GM12878 (cell line): Measurements from ENCODE around the gene RER1. TPM values are rescaled to one million over a fixed set of nuclear protein-coding genes. Genes with fewer than 3 reads are reported as not detected.

ENCODE experiments used
- ATAC-seq: fragments of 200-7000 bp; cut with Tn5 transposase; 3 replicates; pipeline ENCODE4 v1.9.1; 2020; ENCODE audit warnings: mild to moderate bottlenecking, moderate library complexity
- BruUV-seq: library from RNA; stranded (reverse); fragments of 400-500 nt; replicated peaks from 2 replicates; lab custom pipeline; 2021; lab: Mats Ljungman, UMichigan
- CTCF ChIA-PET: fragments of 300-600 bp; sonication (Branson Sonifier 250); formaldehyde crosslinking; extraction: SDS; loops from one replicate; lab custom pipeline; 2021; ENCODE audit warnings: inconsistent platforms; lab: Yijun Ruan, JAX
- POLR2A ChIA-PET: fragments of 350-600 bp; formaldehyde crosslinking; extraction: SDS; loops from one replicate; lab custom pipeline; 2021; ENCODE audit warnings: inconsistent platforms; lab: Charles Lee
- RAD21 ChIA-PET: fragments of 300-600 bp; sonication (Branson Sonifier 250); formaldehyde crosslinking; loops from one replicate; lab custom pipeline; 2023; ENCODE audit warnings: antibody characterized with exemption; ENCODE audit not compliant: unreplicated experiment; lab: Charles Lee
- SMC1A ChIA-PET: fragments of 300-600 bp; sonication (Branson Sonifier 250); formaldehyde crosslinking; loops from one replicate; lab custom pipeline; 2023; ENCODE audit not compliant: unreplicated experiment, uncharacterized antibody; lab: Charles Lee
- DNase-seq: peaks from one replicate; pipeline ENCODE4 v3.0.0-alpha.2; 2011; ENCODE audit warnings: low read depth, low spot score
- FAIRE-seq: peaks from 3 replicates; lab custom pipeline; 2011; peaks lifted over from hg19 to GRCh38; lab: Jason Lieb, UNC
- H2AFZ ChIP-seq: 2 replicates; pipeline ENCODE4 v1.6.0; 2011; ENCODE audit warnings: low read depth, low read length, control low read depth; ENCODE audit not compliant: control insufficient read depth
- H3K27ac ChIP-seq: 2 replicates; pipeline ENCODE4 v1.5.1; 2011; ENCODE audit warnings: control low read depth; ENCODE audit not compliant: control insufficient read depth, insufficient read depth
- H3K27me3 ChIP-seq, 2 experiments: replicated peaks in 1 of 2; 2 replicates each; pipeline versions ENCODE4 v1.6.0 to v1.6.1; 2011; ENCODE audit warnings: low read length in 1 of 2; ENCODE audit not compliant: control insufficient read depth in 2 of 2, insufficient read depth in 2 of 2
- H3K36me3 ChIP-seq, 2 experiments: 2 replicates each; pipeline ENCODE4 v1.5.1; 2011; ENCODE audit warnings: low read length in 1 of 2; ENCODE audit not compliant: control insufficient read depth in 2 of 2, insufficient read depth in 2 of 2
- H3K4me1 ChIP-seq: 2 replicates; pipeline ENCODE4 v1.6.1; 2011; ENCODE audit warnings: mild to moderate bottlenecking, low read length, moderate library complexity, mixed read lengths; ENCODE audit not compliant: control insufficient read depth, insufficient read depth
- H3K4me2 ChIP-seq: 2 replicates; pipeline ENCODE4 v1.6.0; 2011; ENCODE audit warnings: control low read depth; ENCODE audit not compliant: control insufficient read depth, insufficient read depth
- H3K4me3 ChIP-seq: fragments of 200-600 bp; sonication (generic); 2 replicates; pipeline ENCODE4 v1.5.1; 2016
- H3K79me2 ChIP-seq: 2 replicates; pipeline ENCODE4 v1.6.0; 2011; ENCODE audit warnings: low read length; ENCODE audit not compliant: control insufficient read depth, insufficient read depth
- H3K9ac ChIP-seq: 2 replicates; pipeline ENCODE4 v1.8.0; 2011; ENCODE audit warnings: low read length, control low read depth, mixed read lengths; ENCODE audit not compliant: control insufficient read depth, insufficient read depth
- H3K9me3 ChIP-seq: replicated peaks from 3 replicates; pipeline ENCODE4 v1.5.1; 2011; ENCODE audit warnings: mild to moderate bottlenecking, low read length; ENCODE audit not compliant: control insufficient read depth, insufficient read depth
- H4K20me1 ChIP-seq: 2 replicates; pipeline ENCODE4 v1.6.0; 2011; ENCODE audit not compliant: control insufficient read depth, insufficient read depth
- BRCA1 ChIP-seq: IDR thresholded peaks from 2 replicates; pipeline ENCODE4 v1.6.1; 2011; ENCODE audit warnings: low read depth, low read length, improper control_type of control experiment
- CREB1 ChIP-seq: IDR thresholded peaks from 2 replicates; pipeline ENCODE4 v1.6.1; 2012; ENCODE audit warnings: low read depth, mild to moderate bottlenecking, inconsistent platforms
- PML ChIP-seq: IDR thresholded peaks from 2 replicates; pipeline ENCODE4 v1.6.1; 2012; ENCODE audit warnings: low read length, inconsistent platforms
- ZNF592 ChIP-seq: fragments of 450-650 bp; IDR thresholded peaks from 2 replicates; pipeline ENCODE4 v1.6.1; 2017; ENCODE audit warnings: mild to moderate bottlenecking, moderate library complexity
- WGBS: methylation state at CpG from one replicate; pipeline ENCODE4 v1.1.6; 2016; ENCODE audit warnings: low lambda C conversion rate; ENCODE audit not compliant: insufficient replicate concordance, insufficient coverage; ENCODE audit errors: missing lambda C conversion rate; 5-methylcytosine and 5-hydroxymethylcytosine counted together
- in situ Hi-C: fragments of 300-500 bp; cut with MboI; formaldehyde crosslinking; loops from 9 replicates; pipeline ENCODE4 v1.14.3; 2018; ENCODE audit warnings: mixed read lengths
- intact Hi-C: fragments of 100-400 bp; cut with micrococcal nuclease; formaldehyde crosslinking; loops from one replicate; pipeline ENCODE4 v1.14.2; 2022; ENCODE audit not compliant: unreplicated experiment
- polyA plus RNA-seq, 11 experiments: library from polyadenylated mRNA; depleted of rRNA in 4 of 11; unstranded in 6 of 11; stranded (reverse) in 5 of 11; fragments of >200 nt; fragmentation: Nextera tagmentation in 4 of 11; fragmentation: Illumina TruSeq in 1 of 11; extraction: Ambion mirVana in 4 of 11; extraction: Trizol in 1 of 11; gene quantifications; 1 replicate in 1 of 11; 2 replicates in 10 of 11; pipeline versions ENCODE4 v1.2.1 to v1.2.3, GENCODE V29; 2011 to 2016; ENCODE audit warnings: inconsistent platforms in 2 of 11, missing spikeins in 2 of 11, low read depth in 1 of 11
- total RNA-seq, 4 experiments: library from RNA; depleted of rRNA in 3 of 4; stranded (reverse); fragments of >200 nt in 3 of 4; fragmentation: Illumina TruSeq in 1 of 4; extraction: Trizol in 1 of 4; gene quantifications; 2 replicates each; pipeline versions ENCODE4 v1.2.1 to v1.2.3, GENCODE V29; 2013 to 2021
- TF ChIP-seq, protein P1 (sequence below), 3 experiments: IDR thresholded peaks in 2 of 3; conservative IDR thresholded peaks in 1 of 3; 2 replicates each; pipeline ENCODE4 v1.5.1; 2011; ENCODE audit warnings: low read depth in 3 of 3, low read length in 3 of 3, mild to moderate bottlenecking in 3 of 3, control low read depth in 2 of 3, moderate library complexity in 2 of 3, inconsistent platforms in 1 of 3, mixed read lengths in 1 of 3; ENCODE audit not compliant: control insufficient read depth in 2 of 3, insufficient read depth in 1 of 3; ENCODE audit errors: extremely low read depth in 1 of 3
- TF ChIP-seq, protein P2 (sequence below): fragments of 450-650 bp; formaldehyde crosslinking; IDR thresholded peaks from 2 replicates; pipeline ENCODE4 v1.5.0; 2022; ENCODE audit warnings: mild to moderate bottlenecking, missing genetic modification characterization

Gene RER1
- total and polyA plus RNA-seq, 10 of the 15 experiments (the other 5 are each of a cell fraction or from before 2014, with no cell fraction given) = 29.2 to 274 (median 136) TPM

DNA sequence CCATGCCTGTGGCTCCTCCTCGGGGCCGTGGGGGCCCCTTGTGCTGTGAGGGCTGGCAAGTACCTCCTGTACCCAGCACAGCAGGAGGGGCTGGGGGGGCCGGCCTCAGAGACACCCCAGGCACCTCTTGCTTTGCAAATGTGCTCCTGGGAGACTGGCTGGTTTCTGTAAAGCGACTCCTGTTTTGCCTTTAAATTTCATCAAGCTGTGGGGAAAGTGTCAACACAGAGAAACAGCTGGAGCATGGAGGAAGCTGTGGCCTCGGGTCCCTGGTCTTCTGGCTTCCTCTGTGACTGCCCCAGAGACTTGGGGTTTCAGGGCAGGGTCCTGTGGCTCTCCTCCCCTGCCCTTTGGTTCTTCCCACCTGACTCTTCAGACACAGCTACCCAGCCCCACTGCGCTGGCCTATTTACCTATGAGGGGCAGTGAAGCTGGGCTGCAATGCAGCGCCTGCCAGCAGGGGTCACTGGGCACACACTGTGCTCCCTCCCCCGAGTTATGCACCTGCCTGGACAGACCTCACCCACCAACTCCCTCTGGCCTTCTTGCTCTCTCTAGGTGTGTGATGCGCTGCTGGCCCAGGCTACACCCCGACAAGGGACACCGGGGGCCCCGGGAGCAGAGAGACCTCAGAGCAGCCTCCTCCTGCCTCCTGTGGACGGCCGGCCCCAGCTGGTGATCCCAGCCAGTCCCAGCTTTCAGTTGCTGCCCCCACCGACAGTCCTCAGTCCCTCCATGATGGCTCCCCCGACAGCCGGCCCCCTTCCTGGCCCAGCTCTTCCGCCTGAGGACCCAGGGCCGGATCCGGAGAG lies 38.3 kb downstream of the RER1 start:
- in situ Hi-C loops = no loop called here
- FAIRE-seq (no peak), DNase-seq (no peak)
- intact Hi-C loops = no loop called here
- H3K4me1 ChIP-seq = no peaks in the 10 kb centered on the region
- no peak overlapping the region for H3K27ac ChIP-seq
- RAD21 ChIA-PET = interaction anchor here (1.2 kb wide), 1 partner anchor 119 kb away, joined by 3 read pairs; no protein-coding TSS in a partner anchor
- POLR2A ChIA-PET = interaction anchor here (1.0 kb wide), 1 partner anchor 119 kb away, joined by 3 read pairs; no protein-coding TSS in a partner anchor
- H3K9me3 ChIP-seq = peaks cover 4% of the 10 kb centered on the region; the same call in 1 of the 3 replicates
- no peak overlapping the region for H3K9ac ChIP-seq
- SMC1A ChIA-PET = interaction anchor here (1.1 kb wide), 1 partner anchor 155 kb away, joined by 3 read pairs; no protein-coding TSS in a partner anchor
- H3K27me3 ChIP-seq = no peaks in the 10 kb centered on the region; a peak in 2 of 4 replicates
- H3K36me3 ChIP-seq = no peaks in the 10 kb centered on the region
- no peak overlapping the region for H3K4me2 ChIP-seq
- no peak overlapping the region for H2AFZ ChIP-seq
- TF ChIP-seq CREB1 = no peak
- TF ChIP-seq PML = no peak
- TF ChIP-seq ZNF592 = no peak
- TF ChIP-seq, protein P1, sequence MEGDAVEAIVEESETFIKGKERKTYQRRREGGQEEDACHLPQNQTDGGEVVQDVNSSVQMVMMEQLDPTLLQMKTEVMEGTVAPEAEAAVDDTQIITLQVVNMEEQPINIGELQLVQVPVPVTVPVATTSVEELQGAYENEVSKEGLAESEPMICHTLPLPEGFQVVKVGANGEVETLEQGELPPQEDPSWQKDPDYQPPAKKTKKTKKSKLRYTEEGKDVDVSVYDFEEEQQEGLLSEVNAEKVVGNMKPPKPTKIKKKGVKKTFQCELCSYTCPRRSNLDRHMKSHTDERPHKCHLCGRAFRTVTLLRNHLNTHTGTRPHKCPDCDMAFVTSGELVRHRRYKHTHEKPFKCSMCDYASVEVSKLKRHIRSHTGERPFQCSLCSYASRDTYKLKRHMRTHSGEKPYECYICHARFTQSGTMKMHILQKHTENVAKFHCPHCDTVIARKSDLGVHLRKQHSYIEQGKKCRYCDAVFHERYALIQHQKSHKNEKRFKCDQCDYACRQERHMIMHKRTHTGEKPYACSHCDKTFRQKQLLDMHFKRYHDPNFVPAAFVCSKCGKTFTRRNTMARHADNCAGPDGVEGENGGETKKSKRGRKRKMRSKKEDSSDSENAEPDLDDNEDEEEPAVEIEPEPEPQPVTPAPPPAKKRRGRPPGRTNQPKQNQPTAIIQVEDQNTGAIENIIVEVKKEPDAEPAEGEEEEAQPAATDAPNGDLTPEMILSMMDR (IDR thresholded peaks at IDR 0.05 in 2 of 3, conservative IDR thresholded peaks at IDR 0.05 in 1 of 3; ENCODE audit: control insufficient read depth in 2 of 3, extremely low read depth in 1 of 3, insufficient read depth in 1 of 3, low read depth in 3 of 3, low read length in 3 of 3) = peak; percentile 21 to 49 (median 36); a peak in 3 of 6 replicates
- TF ChIP-seq BRCA1 = no peak
- TF ChIP-seq, protein P2, sequence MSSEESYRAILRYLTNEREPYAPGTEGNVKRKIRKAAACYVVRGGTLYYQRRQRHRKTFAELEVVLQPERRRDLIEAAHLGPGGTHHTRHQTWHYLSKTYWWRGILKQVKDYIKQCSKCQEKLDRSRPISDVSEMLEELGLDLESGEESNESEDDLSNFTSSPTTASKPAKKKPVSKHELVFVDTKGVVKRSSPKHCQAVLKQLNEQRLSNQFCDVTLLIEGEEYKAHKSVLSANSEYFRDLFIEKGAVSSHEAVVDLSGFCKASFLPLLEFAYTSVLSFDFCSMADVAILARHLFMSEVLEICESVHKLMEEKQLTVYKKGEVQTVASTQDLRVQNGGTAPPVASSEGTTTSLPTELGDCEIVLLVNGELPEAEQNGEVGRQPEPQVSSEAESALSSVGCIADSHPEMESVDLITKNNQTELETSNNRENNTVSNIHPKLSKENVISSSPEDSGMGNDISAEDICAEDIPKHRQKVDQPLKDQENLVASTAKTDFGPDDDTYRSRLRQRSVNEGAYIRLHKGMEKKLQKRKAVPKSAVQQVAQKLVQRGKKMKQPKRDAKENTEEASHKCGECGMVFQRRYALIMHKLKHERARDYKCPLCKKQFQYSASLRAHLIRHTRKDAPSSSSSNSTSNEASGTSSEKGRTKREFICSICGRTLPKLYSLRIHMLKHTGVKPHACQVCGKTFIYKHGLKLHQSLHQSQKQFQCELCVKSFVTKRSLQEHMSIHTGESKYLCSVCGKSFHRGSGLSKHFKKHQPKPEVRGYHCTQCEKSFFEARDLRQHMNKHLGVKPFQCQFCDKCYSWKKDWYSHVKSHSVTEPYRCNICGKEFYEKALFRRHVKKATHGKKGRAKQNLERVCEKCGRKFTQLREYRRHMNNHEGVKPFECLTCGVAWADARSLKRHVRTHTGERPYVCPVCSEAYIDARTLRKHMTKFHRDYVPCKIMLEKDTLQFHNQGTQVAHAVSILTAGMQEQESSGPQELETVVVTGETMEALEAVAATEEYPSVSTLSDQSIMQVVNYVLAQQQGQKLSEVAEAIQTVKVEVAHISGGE = no peak
- TF ChIP-seq, all 136 proteins: peak for 1
- H3K4me3 ChIP-seq = no peak overlapping the region
- WGBS = 70% methylated on average over 20 of the region's 20 CpGs
- no peaks in the 10 kb centered on the region for H3K79me2 ChIP-seq
- no TSS peak for BruUV-seq
- no peaks in the 10 kb centered on the region for H4K20me1 ChIP-seq
- CTCF ChIA-PET = interaction anchor here (0.9 to 1.7 kb wide), 4 partner anchors 14 to 117 kb away, joined by 3 to 6 read pairs (median 4); partner anchors contain the start of gene PANK4
- ATAC-seq = peak; percentile 64
